HG03460 (cell line): Measurements from ENCODE around the gene CDC42SE1.
"Not testable (repeated sequence)": the region's sequence is repeated elsewhere in the genome, so short reads cannot be mapped to it uniquely, and the experiment has no call there.

Experiments
- ATAC-seq: cut with Tn5 transposase; IDR thresholded peaks from one replicate; pipeline ENCODE4 v1.9.1; 2021; ENCODE audit not compliant: unreplicated experiment

Gene CDC42SE1

GRCh38 chr1:151059109-151060006 is at the start of gene CDC42SE1:
TSS of gene CDC42SE1 (minus strand) at chr1:151059622. CDS start at chr1:151055730, 3,892 bp downstream.
- peak; percentile 76 for ATAC-seq

GRCh38 chr1:151108331-151108730 is 48.9 kb upstream of the CDC42SE1 start:
- no peak for ATAC-seq

- no peak for ATAC-seq
Measured at GRCh38 chr1:151106894-151107293, 47.5 kb upstream of the CDC42SE1 start.

GRCh38 chr1:151104630-151105029 is 45.2 kb upstream of the CDC42SE1 start:
- no peak for ATAC-seq

GRCh38 chr1:151098126-151098525 is 38.7 kb upstream of the CDC42SE1 start:
- no peak for ATAC-seq

- ATAC-seq = not testable (repeated sequence)
Measured at GRCh38 chr1:151097426-151097825, 38.0 kb upstream of the CDC42SE1 start.

GRCh38 chr1:151085953-151086559 is 26.6 kb upstream of the CDC42SE1 start:
- ATAC-seq = no peak

GRCh38 chr1:151072224-151072623 is 12.8 kb upstream of the CDC42SE1 start:
- no peak for ATAC-seq

GRCh38 chr1:151070474-151071276 is 11.3 kb upstream of the CDC42SE1 start, which contains the start of gene GABPB2:
TSS of gene GABPB2 (plus strand) at chr1:151070761. CDS start at chr1:151088190, 17,429 bp downstream.
- peak; percentile 63 for ATAC-seq

GRCh38 chr1:151069103-151069486 is 9.7 kb upstream of the CDC42SE1 start:
- no peak for ATAC-seq

GRCh38 chr1:151067185-151067584 is 7.8 kb upstream of the CDC42SE1 start:
- no peak for ATAC-seq

GRCh38 chr1:151065089-151065645 is 5.7 kb upstream of the CDC42SE1 start:
- ATAC-seq = no peak

- ATAC-seq = no peak
Measured at GRCh38 chr1:151062741-151063371, 3.4 kb upstream of the CDC42SE1 start.

GRCh38 chr1:151061704-151062103 is 2.3 kb upstream of the CDC42SE1 start:
- no peak for ATAC-seq

GRCh38 chr1:151060657-151061421 is 1.4 kb upstream of the CDC42SE1 start:
- ATAC-seq = no peak

- no peak for ATAC-seq
Measured at GRCh38 chr1:151060007-151060656, 710 bp upstream of the CDC42SE1 start, which contains the start of gene MLLT11. TSS of gene MLLT11 (plus strand) at chr1:151060397. CDS start at chr1:151067225, 6,828 bp downstream.

- no peak for ATAC-seq
Measured at GRCh38 chr1:151058692-151059091, 730 bp downstream of the CDC42SE1 start.

GRCh38 chr1:151056149-151056548 is 3.3 kb downstream of the CDC42SE1 start:
- ATAC-seq = no peak

GRCh38 chr1:151055581-151055980 is 3.8 kb downstream of the CDC42SE1 start:
- ATAC-seq = no peak
